K562 (cell line): ENCODE results near the gene IL27RA. TPM values are rescaled to one million over a fixed set of nuclear protein-coding genes. Genes with fewer than 3 reads are reported as not detected.

Source experiments
- BHLHE40 ChIP-seq: IDR thresholded peaks from 2 replicates; pipeline ENCODE4 v1.6.1; 2011; ENCODE audit warnings: low read length, improper control_type of control experiment
- DACH1 ChIP-seq: fragments of 450-650 bp; IDR thresholded peaks from 2 replicates; pipeline ENCODE4 v1.6.1; 2018; ENCODE audit not compliant: partially characterized antibody
- DIDO1 ChIP-seq: fragments of 450-650 bp; IDR thresholded peaks from 2 replicates; pipeline ENCODE4 v1.6.1; 2016; ENCODE audit warnings: low read depth, missing biosample characterization, missing genetic modification characterization
- FOSL1 ChIP-seq: fragments of 200-800 bp; sonication (Bioruptor generic); conservative IDR thresholded peaks from 2 replicates; pipeline ENCODE4 v1.6.1; 2016; ENCODE audit warnings: missing genetic modification characterization, missing compliant biosample characterization
- HLTF ChIP-seq: fragments of 450-650 bp; IDR thresholded peaks from 2 replicates; pipeline ENCODE4 v1.6.1; 2016
- KLF13 ChIP-seq: fragments of 450-650 bp; IDR thresholded peaks from 2 replicates; pipeline ENCODE4 v1.6.1; 2016; ENCODE audit warnings: missing genetic modification characterization, low read depth, mild to moderate bottlenecking, missing compliant biosample characterization, moderate library complexity, borderline replicate concordance
- MECOM ChIP-seq: fragments of 250-450 bp; sonication (Bioruptor Pico); IDR thresholded peaks from 2 replicates; pipeline ENCODE4 v1.8.0; 2022; ENCODE audit warnings: inconsistent platforms
- NFIC ChIP-seq: fragments of 450-650 bp; IDR thresholded peaks from 2 replicates; pipeline ENCODE4 v1.6.1; 2017; ENCODE audit warnings: mild to moderate bottlenecking, inconsistent platforms
- NR4A1 ChIP-seq, 2 experiments: fragments of 250-450 bp in 1 of 2; fragments of 450-650 bp in 1 of 2; sonication (Bioruptor Pico) in 1 of 2; IDR thresholded peaks; 2 replicates each; pipeline versions ENCODE4 v1.4.0 to v1.6.1; 2016 to 2020; ENCODE audit warnings: mild to moderate bottlenecking in 2 of 2, missing compliant biosample characterization in 1 of 2, missing genetic modification characterization in 1 of 2, moderate library complexity in 1 of 2
- RBM15 ChIP-seq: fragments of 200-400 bp; formaldehyde crosslinking; IDR thresholded peaks from 2 replicates; pipeline ENCODE4 v1.6.1; 2018; ENCODE audit warnings: mild to moderate bottlenecking, low read length, moderate library complexity; ENCODE audit not compliant: insufficient read depth
- RERE ChIP-seq: sonication (generic); formaldehyde crosslinking; IDR thresholded peaks from 2 replicates; pipeline ENCODE4 v1.8.0; 2023; ENCODE audit warnings: missing genetic modification reagents, mild to moderate bottlenecking, borderline replicate concordance
- SNIP1 ChIP-seq: fragments of 450-650 bp; IDR thresholded peaks from 2 replicates; pipeline ENCODE4 v1.7.1; 2017; ENCODE audit warnings: low read depth, mild to moderate bottlenecking
- SP1 ChIP-seq: sonication (generic); formaldehyde crosslinking; IDR thresholded peaks from 2 replicates; pipeline ENCODE4 v1.8.1; 2022; ENCODE audit warnings: mild to moderate bottlenecking, missing genetic modification reagents
- TFAM ChIP-seq: fragments of 250-450 bp; sonication (Bioruptor Pico); conservative IDR thresholded peaks from 2 replicates; pipeline ENCODE4 v1.5.0; 2021; ENCODE audit warnings: mild to moderate bottlenecking, moderate library complexity
- ZNF324 ChIP-seq: fragments of 250-450 bp; sonication (Bioruptor Pico); IDR thresholded peaks from 2 replicates; pipeline ENCODE4 v1.4.0; 2020; ENCODE audit warnings: mild to moderate bottlenecking
- ZNF644 ChIP-seq: fragments of 200-800 bp; sonication (Bioruptor generic); IDR thresholded peaks from 2 replicates; pipeline ENCODE4 v1.6.1; 2016; ENCODE audit warnings: low read depth, missing genetic modification characterization, missing compliant biosample characterization
- ZNF707 ChIP-seq: fragments of 250-450 bp; sonication (Bioruptor Pico); conservative IDR thresholded peaks from 2 replicates; pipeline ENCODE4 v1.8.0; 2022; ENCODE audit warnings: inconsistent platforms, mild to moderate bottlenecking, moderate library complexity
- ZNF785 ChIP-seq: fragments of 250-450 bp; sonication (Bioruptor Pico); IDR thresholded peaks from 2 replicates; pipeline ENCODE4 v1.4.0; 2020; ENCODE audit warnings: mild to moderate bottlenecking
- polyA plus RNA-seq, 8 experiments: library from polyadenylated mRNA; depleted of rRNA in 4 of 8; stranded (reverse) in 5 of 8; unstranded in 3 of 8; fragments of >200 nt; fragmentation: Nextera tagmentation in 2 of 8; fragmentation: Illumina TruSeq in 1 of 8; extraction: Ambion mirVana in 2 of 8; extraction: Trizol in 1 of 8; gene quantifications; 2 replicates each; pipeline versions ENCODE4 v1.2.1 to v1.2.3, GENCODE V29; 2011 to 2014; ENCODE audit warnings: inconsistent platforms in 1 of 8, missing spikeins in 1 of 8
- total RNA-seq, 7 experiments: library from RNA; depleted of rRNA in 6 of 7; stranded (reverse); fragments of >200 nt in 6 of 7; fragmentation: Illumina TruSeq in 2 of 7; extraction: Trizol in 2 of 7; gene quantifications; 2 replicates each; pipeline versions ENCODE4 v1.2.1 to v1.2.3, GENCODE V29; 2011 to 2021; ENCODE audit warnings: low replicate concordance in 1 of 7
- TF ChIP-seq, protein P1 (sequence below), 2 experiments: fragments of 450-650 bp; IDR thresholded peaks; 2 replicates each; pipeline ENCODE4 v1.6.1; 2016
- TF ChIP-seq, protein P2 (sequence below): IDR thresholded peaks from 3 replicates; pipeline ENCODE4 v1.6.1; 2011; ENCODE audit warnings: borderline replicate concordance, mild to moderate bottlenecking, moderate library complexity; ENCODE audit not compliant: insufficient read length; ENCODE audit errors: extremely low read depth

The IL27RA gene
- total and polyA plus RNA-seq, 9 of the 15 experiments (the other 6 are each of a cell fraction or from before 2014, with no cell fraction given), result 1.9 to 15.9 (median 12.0) TPM

DNA sequence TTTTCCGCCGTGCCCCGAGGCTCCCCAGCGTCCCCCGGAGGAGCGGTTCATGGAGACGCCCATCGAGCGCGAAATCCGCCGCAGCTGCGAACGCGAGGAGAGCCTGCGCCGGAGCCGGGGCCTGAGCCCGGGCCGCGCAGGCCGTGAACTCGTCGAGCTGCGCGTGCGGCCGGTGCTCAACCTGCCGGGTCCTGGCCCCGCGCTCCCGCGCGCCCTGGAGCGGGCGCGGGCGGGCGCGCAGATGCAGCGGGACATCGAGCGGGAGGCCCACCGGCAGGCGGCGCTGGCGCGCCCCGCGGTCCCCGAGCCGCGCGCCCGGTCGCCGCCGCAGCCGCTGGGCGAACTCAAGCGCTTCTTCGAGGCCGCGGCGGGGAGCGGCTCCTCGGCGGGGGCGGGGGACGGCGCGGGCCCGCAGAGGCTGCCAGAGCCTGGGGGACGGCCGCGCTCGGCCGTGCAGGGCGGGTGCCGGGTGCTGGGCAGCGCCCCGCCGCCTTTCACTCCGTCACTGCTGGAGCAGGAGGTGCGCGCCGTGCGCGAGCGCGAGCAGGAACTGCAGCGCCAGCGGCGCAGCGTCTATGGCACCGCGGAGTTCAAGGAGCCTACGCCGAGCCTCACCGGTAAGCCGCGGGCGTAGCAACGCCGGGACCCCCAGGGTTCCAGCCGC lies 41.8 kb downstream of the IL27RA start (continued):
- TF ChIP-seq MECOM (no peak), FOSL1 (tag) (no peak), ZNF644 (tag) (no peak), KLF13 (tag) (no peak), NFIC (no peak), NR4A1 (CRISPR knock-in tag; IDR thresholded peaks at IDR 0.05) (no peak), NR4A1 (tag; IDR thresholded peaks at IDR 0.05) (peak; percentile 26; the same call in 1 of the 2 replicates), ZNF707 (CRISPR knock-in tag) (no peak), HLTF (no peak), RBM15 (no peak), SNIP1 (no peak), ZNF785 (CRISPR knock-in tag) (no peak), DIDO1 (tag) (no peak), BHLHE40 (no peak), DACH1 (no peak), RERE (CRISPR knock-in tag) (no peak), ZNF324 (CRISPR knock-in tag) (no peak), SP1 (CRISPR knock-in tag) (no peak), TFAM (no peak)
- TF ChIP-seq, protein P1, sequence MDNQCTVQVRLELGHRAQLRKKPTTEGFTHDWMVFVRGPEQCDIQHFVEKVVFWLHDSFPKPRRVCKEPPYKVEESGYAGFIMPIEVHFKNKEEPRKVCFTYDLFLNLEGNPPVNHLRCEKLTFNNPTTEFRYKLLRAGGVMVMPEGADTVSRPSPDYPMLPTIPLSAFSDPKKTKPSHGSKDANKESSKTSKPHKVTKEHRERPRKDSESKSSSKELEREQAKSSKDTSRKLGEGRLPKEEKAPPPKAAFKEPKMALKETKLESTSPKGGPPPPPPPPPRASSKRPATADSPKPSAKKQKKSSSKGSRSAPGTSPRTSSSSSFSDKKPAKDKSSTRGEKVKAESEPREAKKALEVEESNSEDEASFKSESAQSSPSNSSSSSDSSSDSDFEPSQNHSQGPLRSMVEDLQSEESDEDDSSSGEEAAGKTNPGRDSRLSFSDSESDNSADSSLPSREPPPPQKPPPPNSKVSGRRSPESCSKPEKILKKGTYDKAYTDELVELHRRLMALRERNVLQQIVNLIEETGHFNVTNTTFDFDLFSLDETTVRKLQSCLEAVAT (IDR thresholded peaks at IDR 0.05), result no peak
- TF ChIP-seq, protein P2, sequence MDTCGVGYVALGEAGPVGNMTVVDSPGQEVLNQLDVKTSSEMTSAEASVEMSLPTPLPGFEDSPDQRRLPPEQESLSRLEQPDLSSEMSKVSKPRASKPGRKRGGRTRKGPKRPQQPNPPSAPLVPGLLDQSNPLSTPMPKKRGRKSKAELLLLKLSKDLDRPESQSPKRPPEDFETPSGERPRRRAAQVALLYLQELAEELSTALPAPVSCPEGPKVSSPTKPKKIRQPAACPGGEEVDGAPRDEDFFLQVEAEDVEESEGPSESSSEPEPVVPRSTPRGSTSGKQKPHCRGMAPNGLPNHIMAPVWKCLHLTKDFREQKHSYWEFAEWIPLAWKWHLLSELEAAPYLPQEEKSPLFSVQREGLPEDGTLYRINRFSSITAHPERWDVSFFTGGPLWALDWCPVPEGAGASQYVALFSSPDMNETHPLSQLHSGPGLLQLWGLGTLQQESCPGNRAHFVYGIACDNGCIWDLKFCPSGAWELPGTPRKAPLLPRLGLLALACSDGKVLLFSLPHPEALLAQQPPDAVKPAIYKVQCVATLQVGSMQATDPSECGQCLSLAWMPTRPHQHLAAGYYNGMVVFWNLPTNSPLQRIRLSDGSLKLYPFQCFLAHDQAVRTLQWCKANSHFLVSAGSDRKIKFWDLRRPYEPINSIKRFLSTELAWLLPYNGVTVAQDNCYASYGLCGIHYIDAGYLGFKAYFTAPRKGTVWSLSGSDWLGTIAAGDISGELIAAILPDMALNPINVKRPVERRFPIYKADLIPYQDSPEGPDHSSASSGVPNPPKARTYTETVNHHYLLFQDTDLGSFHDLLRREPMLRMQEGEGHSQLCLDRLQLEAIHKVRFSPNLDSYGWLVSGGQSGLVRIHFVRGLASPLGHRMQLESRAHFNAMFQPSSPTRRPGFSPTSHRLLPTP, result no peak
